ENCODE data around the gene FILIP1. TPM values are rescaled to one million over a fixed set of nuclear protein-coding genes. Genes with fewer than 3 reads are reported as not detected.

FILIP1 gene
- polyA plus RNA-seq, 1 donor = 7.5 TPM

DNA sequence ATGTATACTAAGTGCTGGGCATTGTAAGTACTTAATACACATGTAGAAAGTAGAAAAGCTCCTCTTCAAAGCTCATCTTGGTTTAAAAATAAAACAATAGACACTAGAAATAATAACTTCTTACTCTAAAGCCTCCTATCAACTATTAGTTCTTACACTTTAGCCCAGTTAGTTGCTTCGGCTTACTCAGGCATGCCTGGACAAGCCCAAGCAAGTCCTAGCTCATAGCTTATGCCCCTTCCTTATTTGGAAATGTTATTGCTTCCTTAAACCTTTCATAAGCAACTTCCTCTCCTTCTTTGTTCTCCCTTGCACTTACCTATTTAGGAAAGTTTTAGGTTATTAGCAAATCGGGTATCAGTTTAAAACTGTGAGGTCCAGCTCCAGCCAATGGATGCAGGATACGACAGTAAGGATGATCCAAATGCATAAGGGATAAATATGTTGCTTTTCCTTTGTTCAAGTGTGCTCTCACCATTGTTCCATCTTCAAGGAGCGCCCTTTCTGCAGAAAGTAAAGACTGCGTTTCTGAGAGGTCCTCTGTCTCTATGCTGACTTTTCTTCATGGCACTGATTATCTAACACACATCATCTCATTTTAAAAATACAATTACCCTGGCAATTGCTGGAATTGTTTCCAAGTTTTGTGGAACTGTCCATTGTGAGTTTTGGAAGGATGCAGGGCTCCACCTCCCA lies 221.3 kb downstream of the FILIP1 start:
- H3K4me3 ChIP-seq (ENCODE audit: low read length) = no peak overlapping the region
- no peaks in the 10 kb centered on the region for H3K9me3 ChIP-seq (ENCODE audit: control insufficient read depth, low read depth, low read length)
- H3K36me3 ChIP-seq (ENCODE audit: control insufficient read depth, insufficient read depth, low read length) = peaks cover 5% of the 10 kb centered on the region
- no peaks in the 10 kb centered on the region for H3K4me1 ChIP-seq (ENCODE audit: control insufficient read depth, insufficient read depth, low read length)
- DNase-seq = no peak
- no CpG with 5 or more reads among the region's 5 CpGs for WGBS (ENCODE audit: insufficient coverage, low lambda C conversion rate)
- no peaks in the 10 kb centered on the region for H3K27me3 ChIP-seq (ENCODE audit: control insufficient read depth, insufficient read depth, low read length)
- no peak overlapping the region for H3K27ac ChIP-seq (ENCODE audit: low read length)

- no peak overlapping the region for H3K4me3 ChIP-seq (ENCODE audit: low read length)
These were observed 224.6 kb downstream of the FILIP1 start for GRCh38 chr6:75268988-75269354.

GRCh38 chr6:75268121-75268987 lies 225.2 kb downstream of the FILIP1 start:
- no peaks in the 10 kb centered on the region for H3K27me3 ChIP-seq (ENCODE audit: control insufficient read depth, insufficient read depth, low read length)
- no peak overlapping the region for H3K4me3 ChIP-seq (ENCODE audit: low read length)
- no peak overlapping the region for H3K27ac ChIP-seq (ENCODE audit: low read length)
- H3K4me1 ChIP-seq (ENCODE audit: control insufficient read depth, insufficient read depth, low read length) = no peaks in the 10 kb centered on the region
- H3K36me3 ChIP-seq (ENCODE audit: control insufficient read depth, insufficient read depth, low read length) = peaks cover 15% of the 10 kb centered on the region
- no peak for DNase-seq
- WGBS (ENCODE audit: insufficient coverage, low lambda C conversion rate) = no CpG with 5 or more reads among the region's 5 CpGs
- H3K9me3 ChIP-seq (ENCODE audit: control insufficient read depth, low read depth, low read length) = no peaks in the 10 kb centered on the region

More at GRCh38 chr6:75268988-75269354, 224.6 kb downstream of the FILIP1 start:
- Histone ChIP-seq H3K27me3 (ENCODE audit: control insufficient read depth, insufficient read depth, low read length) (no peaks in the 10 kb centered on the region), H3K9me3 (ENCODE audit: control insufficient read depth, low read depth, low read length) (no peaks in the 10 kb centered on the region), H3K4me1 (ENCODE audit: control insufficient read depth, insufficient read depth, low read length) (no peaks in the 10 kb centered on the region), H3K27ac (ENCODE audit: low read length) (no peak overlapping the region), H3K36me3 (ENCODE audit: control insufficient read depth, insufficient read depth, low read length) (peaks cover 11% of the 10 kb centered on the region)
- DNase-seq = no peak
- WGBS (ENCODE audit: insufficient coverage, low lambda C conversion rate) = no CpG with 5 or more reads among the region's 4 CpGs

DNA sequence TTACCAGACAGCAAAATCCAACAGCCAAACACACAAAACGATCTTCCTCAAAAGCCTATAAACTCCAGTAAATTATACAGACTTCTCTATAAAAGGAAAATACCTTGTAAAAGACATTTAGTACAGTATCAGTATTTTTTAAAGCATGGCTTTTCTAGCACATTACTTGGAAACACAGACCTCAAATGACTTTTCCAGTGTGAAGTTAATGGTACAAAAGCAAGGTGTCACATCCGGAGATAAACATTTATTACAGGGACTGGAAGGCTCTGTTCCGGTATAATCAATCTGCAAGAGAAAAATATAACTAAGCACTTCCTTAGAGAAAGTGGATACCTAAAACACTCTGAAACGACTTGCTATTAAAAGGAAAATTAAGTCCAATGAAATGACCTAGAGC lies 226.1 kb downstream of the FILIP1 start:
- no peak for DNase-seq

DNA sequence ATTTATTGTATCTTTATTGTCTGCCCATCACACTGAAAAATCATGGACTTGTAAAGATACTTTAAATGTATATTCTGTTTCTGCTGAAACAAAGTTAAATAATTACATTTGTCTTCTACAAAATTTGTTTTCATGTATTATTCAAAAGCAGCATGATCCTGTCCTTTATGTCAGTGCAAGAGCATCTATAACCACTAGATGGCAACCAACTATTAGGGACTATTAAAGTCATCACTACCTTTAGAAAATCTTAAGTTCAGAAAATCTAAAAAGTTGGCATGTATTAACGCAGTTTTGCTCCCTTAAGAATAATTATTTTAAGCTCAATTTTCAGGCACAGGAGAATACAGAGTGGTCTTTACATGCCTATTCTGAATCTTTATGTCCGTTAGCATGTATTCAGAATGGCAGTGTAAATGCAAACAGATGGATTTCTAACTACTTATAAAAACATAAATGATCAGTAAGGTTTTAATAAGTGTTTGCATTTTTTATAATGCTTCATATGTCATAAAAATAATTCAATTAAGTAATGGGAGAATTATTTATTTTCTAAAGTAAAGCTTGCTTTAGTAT lies 226.8 kb downstream of the FILIP1 start:
- 80% methylated on average over 2 of the region's 2 CpGs for WGBS (ENCODE audit: insufficient coverage, low lambda C conversion rate)
- H3K4me1 ChIP-seq (ENCODE audit: control insufficient read depth, insufficient read depth, low read length) = no peaks in the 10 kb centered on the region
- DNase-seq = no peak

More for the DNA sequence above, 226.1 kb downstream of the FILIP1 start:
- no peak overlapping the region for H3K27ac ChIP-seq (ENCODE audit: low read length)
- WGBS (ENCODE audit: insufficient coverage, low lambda C conversion rate) = 29% methylated on average over 1 of the region's 4 CpGs
- no peak overlapping the region for H3K4me3 ChIP-seq (ENCODE audit: low read length)
- no peaks in the 10 kb centered on the region for H3K27me3 ChIP-seq (ENCODE audit: control insufficient read depth, insufficient read depth, low read length)
- no peaks in the 10 kb centered on the region for H3K9me3 ChIP-seq (ENCODE audit: control insufficient read depth, low read depth, low read length)
- no peaks in the 10 kb centered on the region for H3K4me1 ChIP-seq (ENCODE audit: control insufficient read depth, insufficient read depth, low read length)
- H3K36me3 ChIP-seq (ENCODE audit: control insufficient read depth, insufficient read depth, low read length) = peaks cover 17% of the 10 kb centered on the region

GRCh38 chr6:75263401-75263750 lies 230.2 kb downstream of the FILIP1 start:
- H3K27me3 ChIP-seq (ENCODE audit: control insufficient read depth, insufficient read depth, low read length) = no peaks in the 10 kb centered on the region
- H3K4me1 ChIP-seq (ENCODE audit: control insufficient read depth, insufficient read depth, low read length) = no peaks in the 10 kb centered on the region
- H3K9me3 ChIP-seq (ENCODE audit: control insufficient read depth, low read depth, low read length) = no peaks in the 10 kb centered on the region
- DNase-seq = no peak
- no peak overlapping the region for H3K27ac ChIP-seq (ENCODE audit: low read length)
- no peak overlapping the region for H3K4me3 ChIP-seq (ENCODE audit: low read length)
- peaks cover 33% of the 10 kb centered on the region for H3K36me3 ChIP-seq (ENCODE audit: control insufficient read depth, insufficient read depth, low read length)

More for the DNA sequence above, 226.8 kb downstream of the FILIP1 start:
- Histone ChIP-seq H3K27ac (ENCODE audit: low read length) (no peak overlapping the region), H3K4me3 (ENCODE audit: low read length) (no peak overlapping the region), H3K9me3 (ENCODE audit: control insufficient read depth, low read depth, low read length) (no peaks in the 10 kb centered on the region), H3K36me3 (ENCODE audit: control insufficient read depth, insufficient read depth, low read length) (peaks cover 17% of the 10 kb centered on the region), H3K27me3 (ENCODE audit: control insufficient read depth, insufficient read depth, low read length) (no peaks in the 10 kb centered on the region)

GRCh38 chr6:75262716-75263400 lies 230.7 kb downstream of the FILIP1 start:
- Histone ChIP-seq H3K9me3 (ENCODE audit: control insufficient read depth, low read depth, low read length) (no peaks in the 10 kb centered on the region), H3K4me1 (ENCODE audit: control insufficient read depth, insufficient read depth, low read length) (no peaks in the 10 kb centered on the region), H3K27me3 (ENCODE audit: control insufficient read depth, insufficient read depth, low read length) (no peaks in the 10 kb centered on the region), H3K36me3 (ENCODE audit: control insufficient read depth, insufficient read depth, low read length) (peaks cover 35% of the 10 kb centered on the region), H3K27ac (ENCODE audit: low read length) (no peak overlapping the region), H3K4me3 (ENCODE audit: low read length) (no peak overlapping the region)
- no peak for DNase-seq
- WGBS (ENCODE audit: insufficient coverage, low lambda C conversion rate) = 94% methylated on average over 2 of the region's 4 CpGs

DNA sequence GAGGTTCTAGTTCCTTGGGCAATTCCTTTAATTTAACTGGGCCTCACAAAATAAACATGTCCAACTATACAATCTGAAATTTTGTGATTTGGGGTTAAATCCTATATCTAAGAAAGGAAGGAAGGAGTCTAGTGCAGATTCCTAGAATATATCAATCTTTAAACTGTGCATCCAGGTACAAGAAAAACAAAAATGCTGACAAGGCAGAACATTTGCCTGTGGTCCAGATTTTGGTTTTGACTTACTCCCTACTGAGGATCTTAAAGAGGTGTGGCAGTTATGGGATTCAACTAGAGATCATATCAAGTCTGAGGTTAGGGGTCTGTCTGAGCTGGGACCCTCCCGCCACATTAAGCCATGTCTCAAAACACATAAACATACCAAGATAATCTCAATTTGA lies 232.3 kb downstream of the FILIP1 start:
- Histone ChIP-seq H3K9me3 (ENCODE audit: control insufficient read depth, low read depth, low read length) (no peaks in the 10 kb centered on the region), H3K27me3 (ENCODE audit: control insufficient read depth, insufficient read depth, low read length) (no peaks in the 10 kb centered on the region), H3K4me3 (ENCODE audit: low read length) (no peak overlapping the region), H3K36me3 (ENCODE audit: control insufficient read depth, insufficient read depth, low read length) (peaks cover 40% of the 10 kb centered on the region), H3K27ac (ENCODE audit: low read length) (no peak overlapping the region), H3K4me1 (ENCODE audit: control insufficient read depth, insufficient read depth, low read length) (no peaks in the 10 kb centered on the region)
- DNase-seq = no peak
- no CpG with 5 or more reads among the region's 1 CpG for WGBS (ENCODE audit: insufficient coverage, low lambda C conversion rate)

- Histone ChIP-seq H3K36me3 (ENCODE audit: control insufficient read depth, insufficient read depth, low read length) (peaks cover 31% of the 10 kb centered on the region), H3K4me1 (ENCODE audit: control insufficient read depth, insufficient read depth, low read length) (no peaks in the 10 kb centered on the region), H3K27ac (ENCODE audit: low read length) (no peak overlapping the region), H3K27me3 (ENCODE audit: control insufficient read depth, insufficient read depth, low read length) (no peaks in the 10 kb centered on the region), H3K4me3 (ENCODE audit: low read length) (no peak overlapping the region), H3K9me3 (ENCODE audit: control insufficient read depth, low read depth, low read length) (no peaks in the 10 kb centered on the region)
- DNase-seq = no peak
- no CpG with 5 or more reads among the region's 1 CpG for WGBS (ENCODE audit: insufficient coverage, low lambda C conversion rate)
These were observed 236.1 kb downstream of the FILIP1 start for GRCh38 chr6:75257343-75258087.

DNA sequence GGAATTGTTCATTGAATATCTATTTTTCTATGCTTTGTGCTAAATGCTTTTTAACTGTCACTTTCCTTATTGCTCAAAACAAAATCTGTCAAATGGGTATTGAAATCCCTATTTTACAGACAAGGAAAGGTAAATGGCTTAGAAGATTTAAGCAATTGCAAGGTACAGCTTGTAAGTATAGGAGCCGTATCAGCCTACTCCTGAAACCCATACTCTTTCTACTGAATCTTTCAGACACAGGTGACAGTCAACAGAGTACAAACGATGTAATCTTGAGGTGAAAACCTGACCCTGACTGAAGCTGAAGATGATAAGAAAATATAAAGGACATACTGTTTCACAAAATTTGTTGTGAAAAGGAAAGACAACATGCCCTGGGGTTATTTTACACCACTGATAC lies 243.0 kb downstream of the FILIP1 start:
- Histone ChIP-seq H3K36me3 (ENCODE audit: control insufficient read depth, insufficient read depth, low read length) (peaks cover 3% of the 10 kb centered on the region), H3K27me3 (ENCODE audit: control insufficient read depth, insufficient read depth, low read length) (no peaks in the 10 kb centered on the region), H3K4me3 (ENCODE audit: low read length) (no peak overlapping the region), H3K9me3 (ENCODE audit: control insufficient read depth, low read depth, low read length) (no peaks in the 10 kb centered on the region), H3K4me1 (ENCODE audit: control insufficient read depth, insufficient read depth, low read length) (no peaks in the 10 kb centered on the region), H3K27ac (ENCODE audit: low read length) (no peak overlapping the region)
- WGBS (ENCODE audit: insufficient coverage, low lambda C conversion rate) = no CpG with 5 or more reads among the region's 2 CpGs
- DNase-seq = no peak

Data from large intestine (tissue), 3 donors.